ENCODE results near the gene CIITA. TPM values are rescaled to one million over a fixed set of nuclear protein-coding genes. Genes with fewer than 3 reads are reported as not detected.

CIITA gene
- total and polyA plus RNA-seq, 9 of the 15 experiments (the other 6 are each of a cell fraction or from before 2014, with no cell fraction given) = 0.01 to 0.20 (median 0.11) TPM; not detected in 4

- TF ChIP-seq DEAF1 (CRISPR knock-in tag; IDR thresholded peaks at IDR 0.05) (no peak), TEAD1 (CRISPR knock-in tag; IDR thresholded peaks at IDR 0.05) (no peak), TCF3 (CRISPR knock-in tag; IDR thresholded peaks at IDR 0.05) (peak; percentile 88), EHMT2 (IDR thresholded peaks at IDR 0.05) (no peak), MTA3 (IDR thresholded peaks at IDR 0.05; ENCODE audit: borderline replicate concordance) (no peak), KDM4B (IDR thresholded peaks at IDR 0.05; ENCODE audit: borderline replicate concordance in 2 of 2, low read depth in 1 of 2) (no peak), ILF3 (IDR thresholded peaks at IDR 0.05; ENCODE audit: borderline replicate concordance) (no peak), CBFB (CRISPR knock-in tag; IDR thresholded peaks at IDR 0.05) (no peak), ZNF639 (CRISPR knock-in tag; conservative IDR thresholded peaks at IDR 0.05 in 1 of 2, IDR thresholded peaks at IDR 0.05 in 1 of 2) (no peak), NCOA2 (IDR thresholded peaks at IDR 0.05; ENCODE audit: partially characterized antibody in 2 of 2) (no peak), U2AF1 (optimal IDR thresholded peaks at IDR 0.05; ENCODE audit: low read depth, low read length) (no peak), SMAD2 (IDR thresholded peaks at IDR 0.05; ENCODE audit: low read depth, low read length) (no peak), NFIX (CRISPR knock-in tag; IDR thresholded peaks at IDR 0.05; ENCODE audit: low read depth) (no peak), GABPB2 (CRISPR knock-in tag; conservative IDR thresholded peaks at IDR 0.05) (no peak), RNF2 (IDR thresholded peaks at IDR 0.05) (no peak), CEBPG (CRISPR knock-in tag; IDR thresholded peaks at IDR 0.05) (no peak), CEBPG (tag; conservative IDR thresholded peaks at IDR 0.05 in 1 of 2, IDR thresholded peaks at IDR 0.05 in 1 of 2) (no peak), ZNF121 (CRISPR knock-in tag; conservative IDR thresholded peaks at IDR 0.05) (no peak), RBM17 (IDR thresholded peaks at IDR 0.05; ENCODE audit: borderline replicate concordance, low read depth, low read length) (no peak), NFATC3 (IDR thresholded peaks at IDR 0.05) (no peak), ARNT (IDR thresholded peaks at IDR 0.05) (no peak), CREBBP (IDR thresholded peaks at IDR 0.05; ENCODE audit: low read depth, low read length) (no peak), ZNF644 (tag; IDR thresholded peaks at IDR 0.05; ENCODE audit: low read depth) (0 out of 2 replicates have a peak, but pooled peaks have one; percentile 37), ZEB2 (IDR thresholded peaks at IDR 0.05) (peak; percentile 23; the same call in 1 of the 2 replicates), NONO (IDR thresholded peaks at IDR 0.05; ENCODE audit: low read depth in 2 of 2, low read length in 1 of 2) (no peak), ZNF512 (tag; IDR thresholded peaks at IDR 0.05) (no peak), RAD51 (IDR thresholded peaks at IDR 0.05; ENCODE audit: borderline replicate concordance, low read depth) (no peak), ZKSCAN3 (CRISPR knock-in tag; IDR thresholded peaks at IDR 0.05) (no peak)
These were observed 89.1 kb downstream of the CIITA start (continued) for GRCh38 chr16:10966129-10966528.
